ENCODE data around the gene CYP2W1.

The CYP2W1 gene

DNA sequence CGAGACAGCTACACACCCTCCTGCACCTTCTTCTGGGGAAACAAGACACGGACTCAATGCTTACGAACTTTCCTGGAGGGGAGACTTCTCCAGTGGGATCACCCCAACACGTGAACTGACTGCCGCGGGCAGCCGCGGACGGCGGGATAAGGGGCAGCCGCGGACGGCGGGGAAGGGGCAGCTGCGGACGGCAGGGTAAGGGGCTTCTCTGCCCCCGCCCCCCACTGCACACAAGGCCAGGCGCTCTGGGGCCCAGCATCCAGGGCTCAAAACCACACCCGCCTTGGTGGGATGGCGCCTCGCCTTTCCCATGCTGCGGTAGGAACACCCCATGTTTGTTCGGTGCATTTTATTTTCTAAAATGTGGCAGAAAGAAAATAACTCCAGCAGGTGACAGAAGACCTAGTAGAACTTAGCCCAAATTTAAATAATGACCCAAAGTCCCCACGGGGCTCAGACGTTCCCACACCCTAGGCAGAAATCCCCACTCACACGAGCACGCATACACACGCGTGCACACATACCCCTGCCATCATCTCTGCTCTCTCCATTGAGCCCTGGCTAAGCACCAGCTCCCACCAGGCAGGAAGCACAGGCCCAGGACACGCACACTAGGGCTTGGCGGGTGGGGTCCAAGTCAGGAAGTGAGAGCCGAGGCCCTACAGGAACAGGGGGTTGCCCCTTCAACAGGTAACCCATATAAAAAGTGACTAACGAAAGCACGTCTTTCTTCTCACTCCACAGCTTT is 34.8 kb downstream of the CYP2W1 start:
- WGBS = 95% methylated on average over 34 of the region's 34 CpGs
- Histone ChIP-seq H3K36me3 (ENCODE audit: insufficient read depth, low read length) (0 out of 2 replicates have a peak, but pooled peaks cover 5% of the 10 kb centered on the region), H3K4me1 (ENCODE audit: insufficient read depth, low read length) (no peaks in the 10 kb centered on the region), H3K27ac (ENCODE audit: low read depth, low read length) (no peak overlapping the region), H3K9ac (ENCODE audit: low read depth, low read length) (no peak overlapping the region), H3K9me3 (ENCODE audit: insufficient read depth, low read depth, low read length) (no peaks in the 10 kb centered on the region), H3K4me3 (ENCODE audit: low read length) (no peak overlapping the region), H3K27me3 (ENCODE audit: insufficient read depth, low read length) (no peaks in the 10 kb centered on the region)

- H3K4me1 ChIP-seq (ENCODE audit: insufficient read depth, low read length) = no peaks in the 10 kb centered on the region
- H3K9me3 ChIP-seq (ENCODE audit: insufficient read depth, low read depth, low read length) = no peaks in the 10 kb centered on the region
- H3K9ac ChIP-seq (ENCODE audit: low read depth, low read length) = no peak overlapping the region
- H3K36me3 ChIP-seq (ENCODE audit: insufficient read depth, low read length) = 0 out of 2 replicates have a peak, but pooled peaks cover 5% of the 10 kb centered on the region
- H3K27me3 ChIP-seq (ENCODE audit: insufficient read depth, low read length) = no peaks in the 10 kb centered on the region
- 94% methylated on average over 13 of the region's 13 CpGs for WGBS
- H3K4me3 ChIP-seq (ENCODE audit: low read length) = no peak overlapping the region
- no peak overlapping the region for H3K27ac ChIP-seq (ENCODE audit: low read depth, low read length)
These were observed 35.3 kb downstream of the CYP2W1 start for GRCh38 chr7:1018334-1018695.

DNA sequence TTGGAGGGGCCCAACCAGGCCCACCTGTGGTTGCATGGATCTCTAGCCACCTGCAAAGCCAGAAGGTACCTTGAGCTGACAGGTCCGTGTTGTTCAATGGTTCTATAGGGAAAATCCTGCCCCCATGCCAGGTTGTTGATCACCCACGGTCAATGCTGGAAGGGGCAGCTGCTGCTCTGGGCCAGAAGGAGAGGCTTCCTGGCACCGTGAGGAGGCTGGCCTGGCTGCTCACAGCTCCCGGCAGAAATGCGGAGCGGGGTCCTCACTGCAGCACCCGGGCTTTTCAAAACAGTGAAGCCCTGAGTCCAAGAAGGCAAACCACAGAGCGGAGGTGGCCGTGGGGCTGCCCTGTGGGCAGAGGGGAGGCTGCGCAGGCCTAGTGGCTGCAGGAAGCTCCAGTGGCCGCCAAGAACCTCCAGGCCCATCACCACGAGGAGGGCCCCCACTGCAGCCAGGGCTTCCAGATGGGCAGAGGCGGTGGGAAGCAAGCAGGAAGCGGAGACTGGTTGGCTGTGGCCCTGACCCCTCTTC is 36.3 kb downstream of the CYP2W1 start:
- Histone ChIP-seq H3K27me3 (ENCODE audit: insufficient read depth, low read length) (no peaks in the 10 kb centered on the region), H3K4me1 (ENCODE audit: insufficient read depth, low read length) (no peaks in the 10 kb centered on the region), H3K4me3 (ENCODE audit: low read length) (no peak overlapping the region), H3K27ac (ENCODE audit: low read depth, low read length) (no peak overlapping the region), H3K9me3 (ENCODE audit: insufficient read depth, low read depth, low read length) (no peaks in the 10 kb centered on the region), H3K9ac (ENCODE audit: low read depth, low read length) (no peak overlapping the region), H3K36me3 (ENCODE audit: insufficient read depth, low read length) (0 out of 2 replicates have a peak, but pooled peaks cover 5% of the 10 kb centered on the region)
- 95% methylated on average over 14 of the region's 14 CpGs for WGBS

DNA sequence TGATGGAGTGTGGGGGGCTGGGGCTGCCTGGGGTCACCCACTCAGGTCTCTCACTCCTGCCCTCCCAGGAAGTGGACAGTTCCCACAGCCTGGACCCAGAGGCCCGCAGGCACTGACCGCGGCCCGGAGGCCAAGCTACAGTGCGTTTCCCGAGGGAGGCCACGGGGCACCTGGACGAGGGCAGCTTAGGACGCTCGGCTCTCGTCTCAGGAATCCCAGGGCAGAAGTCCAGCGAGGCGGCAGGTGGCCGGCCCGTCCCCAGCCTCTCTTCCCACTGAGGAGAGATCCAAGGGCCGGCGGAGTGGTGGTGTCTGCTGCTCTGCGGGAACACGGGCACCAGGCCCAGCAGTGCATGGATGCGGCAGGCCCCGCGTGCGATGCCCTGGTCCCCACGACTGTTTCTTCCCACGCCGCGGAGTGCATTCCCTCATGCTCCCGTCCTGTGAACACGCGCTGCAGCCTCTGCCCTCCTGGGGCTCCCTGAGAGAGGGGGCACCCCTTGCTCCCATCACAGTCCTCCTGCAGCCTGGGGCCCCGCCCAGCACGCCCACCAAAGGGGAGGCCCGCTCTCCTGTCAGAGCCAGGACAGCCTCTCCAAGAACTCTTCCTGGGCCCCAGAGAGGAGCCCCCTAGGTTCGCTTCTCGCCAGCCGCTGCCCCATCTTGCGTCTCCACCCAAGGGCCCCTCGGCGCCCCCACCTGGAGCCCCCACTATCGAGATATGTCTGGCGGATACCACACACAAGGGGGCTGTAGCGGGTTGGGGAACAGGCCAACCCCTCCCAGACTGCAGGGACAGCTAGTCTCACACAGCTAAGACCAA is 37.0 kb downstream of the CYP2W1 start:
- H3K9ac ChIP-seq (ENCODE audit: low read depth, low read length) = no peak overlapping the region
- H3K27me3 ChIP-seq (ENCODE audit: insufficient read depth, low read length) = no peaks in the 10 kb centered on the region
- H3K27ac ChIP-seq (ENCODE audit: low read depth, low read length) = no peak overlapping the region
- H3K9me3 ChIP-seq (ENCODE audit: insufficient read depth, low read depth, low read length) = no peaks in the 10 kb centered on the region
- no peak overlapping the region for H3K4me3 ChIP-seq (ENCODE audit: low read length)
- 95% methylated on average over 42 of the region's 42 CpGs for WGBS
- no peaks in the 10 kb centered on the region for H3K4me1 ChIP-seq (ENCODE audit: insufficient read depth, low read length)
- H3K36me3 ChIP-seq (ENCODE audit: insufficient read depth, low read length) = 0 out of 2 replicates have a peak, but pooled peaks cover 5% of the 10 kb centered on the region

DNA sequence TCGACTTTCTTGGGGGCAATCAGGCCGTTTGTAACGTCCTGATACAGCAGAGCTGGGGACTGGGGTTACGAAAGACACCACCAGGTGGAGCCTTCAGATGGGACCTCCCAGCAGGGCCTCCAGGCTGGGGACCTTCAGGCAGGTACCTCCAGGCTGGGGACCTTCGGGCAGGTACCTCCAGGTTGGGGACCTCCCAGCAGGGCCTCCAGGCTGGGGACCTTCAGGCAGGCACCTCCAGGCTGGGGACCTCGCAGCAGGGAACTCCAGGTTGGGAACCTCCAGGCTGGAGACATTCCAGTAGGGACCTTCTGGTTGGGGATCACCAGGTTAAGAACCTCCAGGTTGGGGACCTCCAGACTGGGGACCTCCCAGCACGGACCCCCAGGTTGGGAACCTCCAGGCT is 37.9 kb downstream of the CYP2W1 start:
- 92% methylated on average over 7 of the region's 7 CpGs for WGBS
- no peaks in the 10 kb centered on the region for H3K27me3 ChIP-seq (ENCODE audit: insufficient read depth, low read length)
- no peak overlapping the region for H3K27ac ChIP-seq (ENCODE audit: low read depth, low read length)

DNA sequence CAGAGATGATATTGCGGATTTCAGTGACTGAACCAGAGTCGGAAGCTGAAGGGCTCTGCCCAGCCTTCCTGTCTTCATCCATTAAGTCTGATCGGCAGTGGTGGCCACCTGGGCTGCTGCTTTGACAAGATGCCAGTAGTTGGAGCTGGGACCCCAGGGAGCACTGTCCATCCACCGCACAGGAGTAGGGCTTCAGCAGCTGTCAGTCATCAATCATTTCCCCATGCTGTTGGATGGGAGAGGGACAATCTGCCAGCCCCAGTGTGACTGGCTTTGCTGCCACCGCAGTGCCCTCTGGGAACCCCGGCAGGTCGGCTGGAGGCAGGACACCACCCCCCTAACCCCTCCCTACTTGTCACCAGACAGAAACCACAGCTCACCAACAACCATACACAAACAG is 38.4 kb downstream of the CYP2W1 start:
- Histone ChIP-seq H3K4me3 (ENCODE audit: low read length) (no peak overlapping the region), H3K4me1 (ENCODE audit: insufficient read depth, low read length) (no peaks in the 10 kb centered on the region), H3K9me3 (ENCODE audit: insufficient read depth, low read depth, low read length) (no peaks in the 10 kb centered on the region), H3K36me3 (ENCODE audit: insufficient read depth, low read length) (peaks cover 15% of the 10 kb centered on the region; the same call in 1 of the 2 replicates), H3K27me3 (ENCODE audit: insufficient read depth, low read length) (no peaks in the 10 kb centered on the region), H3K9ac (ENCODE audit: low read depth, low read length) (no peak overlapping the region), H3K27ac (ENCODE audit: low read depth, low read length) (no peak overlapping the region)
- 96% methylated on average over 7 of the region's 7 CpGs for WGBS

More for the DNA sequence above, 37.9 kb downstream of the CYP2W1 start:
- peaks cover 10% of the 10 kb centered on the region; the same call in 1 of the 2 replicates for H3K36me3 ChIP-seq (ENCODE audit: insufficient read depth, low read length)
- H3K4me3 ChIP-seq (ENCODE audit: low read length) = no peak overlapping the region
- H3K9ac ChIP-seq (ENCODE audit: low read depth, low read length) = no peak overlapping the region
- no peaks in the 10 kb centered on the region for H3K9me3 ChIP-seq (ENCODE audit: insufficient read depth, low read depth, low read length)
- no peaks in the 10 kb centered on the region for H3K4me1 ChIP-seq (ENCODE audit: insufficient read depth, low read length)

GRCh38 chr7:1021931-1022330 is 39.0 kb downstream of the CYP2W1 start:
- peaks cover 16% of the 10 kb centered on the region; the same call in 1 of the 2 replicates for H3K36me3 ChIP-seq (ENCODE audit: insufficient read depth, low read length)
- no peak overlapping the region for H3K27ac ChIP-seq (ENCODE audit: low read depth, low read length)
- H3K9ac ChIP-seq (ENCODE audit: low read depth, low read length) = no peak overlapping the region
- WGBS = 92% methylated on average over 25 of the region's 25 CpGs
- no peaks in the 10 kb centered on the region for H3K9me3 ChIP-seq (ENCODE audit: insufficient read depth, low read depth, low read length)
- no peak overlapping the region for H3K4me3 ChIP-seq (ENCODE audit: low read length)
- H3K27me3 ChIP-seq (ENCODE audit: insufficient read depth, low read length) = no peaks in the 10 kb centered on the region
- H3K4me1 ChIP-seq (ENCODE audit: insufficient read depth, low read length) = no peaks in the 10 kb centered on the region

DNA sequence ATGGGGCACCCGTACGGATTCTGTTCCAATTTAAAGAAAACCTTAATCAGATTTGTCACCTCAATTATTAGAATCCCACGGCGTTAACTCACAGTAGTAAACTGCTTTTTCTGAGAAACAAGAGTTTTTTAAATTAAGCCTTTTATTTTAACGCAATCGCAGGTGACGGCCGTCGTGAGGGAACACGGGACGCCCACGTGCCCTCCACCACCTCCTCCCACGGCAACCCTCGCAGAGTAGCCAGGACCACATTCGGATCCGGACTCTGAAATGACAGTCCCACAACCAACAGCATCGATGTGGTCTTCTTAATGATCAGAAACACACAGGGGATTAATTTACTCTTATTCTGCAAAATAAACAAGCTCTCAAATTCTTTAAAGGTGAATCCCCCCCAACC is 39.4 kb downstream of the CYP2W1 start:
- Histone ChIP-seq H3K4me1 (ENCODE audit: insufficient read depth, low read length) (no peaks in the 10 kb centered on the region), H3K9ac (ENCODE audit: low read depth, low read length) (no peak overlapping the region), H3K27me3 (ENCODE audit: insufficient read depth, low read length) (no peaks in the 10 kb centered on the region), H3K27ac (ENCODE audit: low read depth, low read length) (no peak overlapping the region), H3K36me3 (ENCODE audit: insufficient read depth, low read length) (peaks cover 16% of the 10 kb centered on the region; the same call in 1 of the 2 replicates), H3K9me3 (ENCODE audit: insufficient read depth, low read depth, low read length) (no peaks in the 10 kb centered on the region), H3K4me3 (ENCODE audit: low read length) (no peak overlapping the region)
- WGBS = 97% methylated on average over 17 of the region's 17 CpGs

- Histone ChIP-seq H3K4me1 (ENCODE audit: insufficient read depth, low read length) (no peaks in the 10 kb centered on the region), H3K27me3 (ENCODE audit: insufficient read depth, low read length) (no peaks in the 10 kb centered on the region), H3K27ac (ENCODE audit: low read depth, low read length) (no peak overlapping the region), H3K9ac (ENCODE audit: low read depth, low read length) (no peak overlapping the region), H3K36me3 (ENCODE audit: insufficient read depth, low read length) (peaks cover 16% of the 10 kb centered on the region; the same call in 1 of the 2 replicates), H3K4me3 (ENCODE audit: low read length) (no peak overlapping the region), H3K9me3 (ENCODE audit: insufficient read depth, low read depth, low read length) (no peaks in the 10 kb centered on the region)
- 95% methylated on average over 45 of the region's 45 CpGs for WGBS
These were observed 40.0 kb downstream of the CYP2W1 start for GRCh38 chr7:1022801-1023465.

DNA sequence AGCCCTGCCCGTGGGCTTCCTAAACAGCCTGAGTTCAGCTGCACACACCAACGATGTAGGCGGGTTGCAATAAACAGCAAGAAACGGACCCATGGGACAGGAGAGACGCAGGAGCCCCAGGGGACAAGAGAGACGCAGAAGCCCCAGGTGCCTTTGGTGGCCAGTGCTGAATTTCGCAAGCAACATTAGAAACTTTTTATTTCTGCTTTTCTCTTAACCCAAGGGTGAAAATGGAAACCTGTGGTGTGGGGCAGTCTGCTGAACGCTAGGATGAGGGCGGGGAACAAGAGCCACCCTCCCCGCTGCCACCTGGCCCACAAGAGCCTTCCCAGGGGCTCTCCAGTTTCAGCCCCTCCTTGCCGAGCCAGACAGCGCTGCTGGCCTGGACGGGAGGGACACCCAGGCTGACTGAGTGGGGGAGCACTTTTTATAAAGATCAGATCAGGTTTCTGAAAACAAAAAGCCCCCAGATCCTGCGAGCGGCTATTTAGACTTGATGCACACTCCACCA is 41.4 kb downstream of the CYP2W1 start:
- 89% methylated on average over 15 of the region's 15 CpGs for WGBS
- Histone ChIP-seq H3K27me3 (ENCODE audit: insufficient read depth, low read length) (no peaks in the 10 kb centered on the region), H3K9me3 (ENCODE audit: insufficient read depth, low read depth, low read length) (no peaks in the 10 kb centered on the region), H3K4me1 (ENCODE audit: insufficient read depth, low read length) (peaks cover 2% of the 10 kb centered on the region; the same call in 1 of the 2 replicates), H3K36me3 (ENCODE audit: insufficient read depth, low read length) (peaks cover 16% of the 10 kb centered on the region; the same call in 1 of the 2 replicates), H3K4me3 (ENCODE audit: low read length) (no peak overlapping the region), H3K27ac (ENCODE audit: low read depth, low read length) (no peak overlapping the region), H3K9ac (ENCODE audit: low read depth, low read length) (no peak overlapping the region)

All from HUES64 (cell line).